ENCODE data around the gene CHCHD6.
"Not testable (repeated sequence)": the region's sequence is repeated elsewhere in the genome, so short reads cannot be mapped to it uniquely, and the experiment has no call there.

CHCHD6 gene

GRCh38 chr3:126773167-126773566 lies 69.1 kb downstream of the CHCHD6 start:
- DNase-seq: no peak

GRCh38 chr3:126773783-126774182 lies 69.7 kb downstream of the CHCHD6 start:
- no peak for DNase-seq

- DNase-seq: no peak
These were observed 73.3 kb downstream of the CHCHD6 start for GRCh38 chr3:126777366-126777765.

GRCh38 chr3:126780666-126781065 lies 76.6 kb downstream of the CHCHD6 start:
- no peak for DNase-seq

GRCh38 chr3:126781406-126781805 lies 77.4 kb downstream of the CHCHD6 start:
- no peak for DNase-seq

GRCh38 chr3:126781889-126782491 lies 78.0 kb downstream of the CHCHD6 start:
- DNase-seq: no peak

- DNase-seq: no peak
These were observed 78.5 kb downstream of the CHCHD6 start for GRCh38 chr3:126782536-126782935.

GRCh38 chr3:126784254-126784653 lies 80.2 kb downstream of the CHCHD6 start:
- no peak for DNase-seq

GRCh38 chr3:126791320-126791719 lies 87.3 kb downstream of the CHCHD6 start:
- not testable (repeated sequence) for DNase-seq

- no peak for DNase-seq
These were observed 89.0 kb downstream of the CHCHD6 start for GRCh38 chr3:126792998-126793397.

- DNase-seq: no peak
These were observed 93.5 kb downstream of the CHCHD6 start for GRCh38 chr3:126797563-126797962.

- no peak for DNase-seq
These were observed 94.5 kb downstream of the CHCHD6 start for GRCh38 chr3:126798521-126798920.

- DNase-seq: no peak
These were observed 95.1 kb downstream of the CHCHD6 start for GRCh38 chr3:126799099-126799498.

GRCh38 chr3:126801312-126801711 lies 97.3 kb downstream of the CHCHD6 start:
- DNase-seq: not testable (repeated sequence)

- no peak for DNase-seq
These were observed 103.8 kb downstream of the CHCHD6 start for GRCh38 chr3:126807795-126808194.

- no peak for DNase-seq
These were observed 107.5 kb downstream of the CHCHD6 start for GRCh38 chr3:126811530-126811929.

GRCh38 chr3:126816298-126816697 lies 112.3 kb downstream of the CHCHD6 start:
- DNase-seq: no peak

GRCh38 chr3:126816986-126817777 lies 113.1 kb downstream of the CHCHD6 start:
- DNase-seq: no peak

- no peak for DNase-seq
These were observed 113.7 kb downstream of the CHCHD6 start for GRCh38 chr3:126817781-126818180.

- DNase-seq: no peak
These were observed 114.5 kb downstream of the CHCHD6 start for GRCh38 chr3:126818400-126819095.

GRCh38 chr3:126826693-126827092 lies 122.7 kb downstream of the CHCHD6 start:
- no peak for DNase-seq

GRCh38 chr3:126827121-126827520 lies 123.1 kb downstream of the CHCHD6 start:
- no peak for DNase-seq

- DNase-seq: no peak
These were observed 124.3 kb downstream of the CHCHD6 start for GRCh38 chr3:126828306-126828705.

GRCh38 chr3:126832933-126833332 lies 128.9 kb downstream of the CHCHD6 start:
- no peak for DNase-seq

All from hematopoietic multipotent progenitor cell treated with erythropoietin and hydrocortisone succinate and interleukin-3 and kit ligand, for 6 days (in vitro differentiated cells).